Activated T-cell treated with anti-CD3 and anti-CD28 coated beads, Interleukin-2, amount 50 U/mL, for 72 hours (primary cell): ENCODE data around the gene CSAD. TPM values are rescaled to one million over a fixed set of nuclear protein-coding genes. Genes with fewer than 3 reads are reported as not detected.
A peak's percentile ranks its signal among the peaks of the same experiment; 100 is the strongest.

Experiments used
- ATAC-seq, 2 donors: fragments of 150-1000 bp; cut with Tn5 transposase; replicated peaks in 1 of 2; 2 replicates each; pipeline ENCODE4 v1.10.0; 2021; ENCODE audit warnings: moderate library complexity in 2 of 2, mild to moderate bottlenecking in 1 of 2
- DNase-seq, 2 donors: peaks; one replicate each; pipeline ENCODE4 v3.0.0; 2021 to 2022; ENCODE audit warnings: mixed read lengths in 1 of 2
- H3K27ac Mint-ChIP-seq: one replicate; pipeline ENCODE4 v1.8.0; 2022; ENCODE audit warnings: mild to moderate bottlenecking, moderate library complexity, mixed read lengths
- H3K27me3 Mint-ChIP-seq: one replicate; pipeline ENCODE4 v1.8.0; 2022; ENCODE audit warnings: low read depth, mixed read lengths
- H3K36me3 Mint-ChIP-seq, 2 donors: one replicate each; pipeline ENCODE4 v1.8.0; 2022; ENCODE audit warnings: mixed read lengths in 2 of 2, mild to moderate bottlenecking in 1 of 2; ENCODE audit not compliant: insufficient read depth in 2 of 2
- H3K4me1 Mint-ChIP-seq: one replicate; pipeline ENCODE4 v1.8.0; 2022; ENCODE audit warnings: low read depth, mixed read lengths
- H3K4me3 Mint-ChIP-seq, 2 donors: one replicate each; pipeline ENCODE4 v1.8.0; 2022; ENCODE audit warnings: mild to moderate bottlenecking in 2 of 2, mixed read lengths in 2 of 2, moderate library complexity in 2 of 2
- H3K9me3 Mint-ChIP-seq, 2 donors: one replicate each; pipeline ENCODE4 v1.8.0; 2022; ENCODE audit warnings: mixed read lengths in 2 of 2
- total RNA-seq, 2 donors: library from RNA; stranded (reverse); gene quantifications; one replicate each; pipeline ENCODE4 v1.2.3, GENCODE V29; 2022

Gene CSAD
- total RNA-seq, 2 donors from 2014 or later: 42.7 to 45.2 TPM

GRCh38 chr12:53200458-53201176 is 19.9 kb upstream of the CSAD start:
- Mint-ChIP-seq H3K27ac (peak overlapping the region; percentile 94), H3K4me1 (peaks cover 60% of the 10 kb centered on the region), H3K27me3 (no peaks in the 10 kb centered on the region), H3K36me3 (peaks cover 7 to 15% of the 10 kb centered on the region in 2 donors), H3K4me3 (peak overlapping the region; percentile 67 to 88), H3K9me3 (no peaks in the 10 kb centered on the region)
- DNase-seq (peak in 1 of 2 donors; percentile 42), ATAC-seq (peak; percentile 36 to 41)

- Mint-ChIP-seq H3K36me3 (peaks cover 7 to 14% of the 10 kb centered on the region in 2 donors), H3K4me3 (peak overlapping the region in 1 of 2 donors; percentile 88), H3K27me3 (no peaks in the 10 kb centered on the region), H3K4me1 (peaks cover 60% of the 10 kb centered on the region), H3K27ac (peak overlapping the region; percentile 94), H3K9me3 (no peaks in the 10 kb centered on the region)
- DNase-seq (no peak), ATAC-seq (peak in 1 of 2 donors; percentile 2)
These were observed 19.4 kb upstream of the CSAD start for GRCh38 chr12:53200107-53200457.

GRCh38 chr12:53199700-53200099 is 19.0 kb upstream of the CSAD start:
- Mint-ChIP-seq H3K27ac (peak overlapping the region; percentile 6), H3K36me3 (peaks cover 7 to 14% of the 10 kb centered on the region in 2 donors), H3K4me1 (peaks cover 57% of the 10 kb centered on the region), H3K9me3 (no peaks in the 10 kb centered on the region), H3K27me3 (no peaks in the 10 kb centered on the region), H3K4me3 (peak overlapping the region in 1 of 2 donors; percentile 25)
- DNase-seq (no peak), ATAC-seq (no peak)

- H3K27ac Mint-ChIP-seq: peak overlapping the region; percentile 88
- no peaks in the 10 kb centered on the region for H3K9me3 Mint-ChIP-seq
- H3K4me3 Mint-ChIP-seq: peak overlapping the region; percentile 61 to 70
- peaks cover 7 to 14% of the 10 kb centered on the region in 2 donors for H3K36me3 Mint-ChIP-seq
- DNase-seq (no peak), ATAC-seq (peak; percentile 26 to 27)
- no peaks in the 10 kb centered on the region for H3K27me3 Mint-ChIP-seq
- peaks cover 46% of the 10 kb centered on the region for H3K4me1 Mint-ChIP-seq
These were observed 17.9 kb upstream of the CSAD start for GRCh38 chr12:53198486-53199110.

GRCh38 chr12:53197011-53197640 is 16.4 kb upstream of the CSAD start:
- Mint-ChIP-seq H3K4me3 (no peak overlapping the region), H3K27ac (no peak overlapping the region), H3K27me3 (no peaks in the 10 kb centered on the region), H3K36me3 (peaks cover 7 to 16% of the 10 kb centered on the region in 2 donors), H3K4me1 (peaks cover 45% of the 10 kb centered on the region), H3K9me3 (no peaks in the 10 kb centered on the region)
- ATAC-seq: no peak
- no peak for DNase-seq

GRCh38 chr12:53196486-53196885 is 15.8 kb upstream of the CSAD start:
- H3K27ac Mint-ChIP-seq: no peak overlapping the region
- H3K4me3 Mint-ChIP-seq: no peak overlapping the region
- ATAC-seq (no peak), DNase-seq (no peak)
- H3K4me1 Mint-ChIP-seq: peaks cover 42% of the 10 kb centered on the region
- H3K9me3 Mint-ChIP-seq: no peaks in the 10 kb centered on the region
- peaks cover 7 to 18% of the 10 kb centered on the region in 2 donors for H3K36me3 Mint-ChIP-seq
- no peaks in the 10 kb centered on the region for H3K27me3 Mint-ChIP-seq

- no peak overlapping the region for H3K27ac Mint-ChIP-seq
- DNase-seq: no peak
- ATAC-seq: no peak
- peaks cover 35% of the 10 kb centered on the region for H3K4me1 Mint-ChIP-seq
- no peaks in the 10 kb centered on the region for H3K27me3 Mint-ChIP-seq
- no peak overlapping the region for H3K4me3 Mint-ChIP-seq
- H3K36me3 Mint-ChIP-seq: peaks cover 4 to 13% of the 10 kb centered on the region in 2 donors
- H3K9me3 Mint-ChIP-seq: no peaks in the 10 kb centered on the region
These were observed 15.0 kb upstream of the CSAD start for GRCh38 chr12:53195516-53196420.

- no peaks in the 10 kb centered on the region for H3K27me3 Mint-ChIP-seq
- H3K9me3 Mint-ChIP-seq: no peaks in the 10 kb centered on the region
- no peak for DNase-seq
- ATAC-seq: no peak
- H3K4me1 Mint-ChIP-seq: peaks cover 29% of the 10 kb centered on the region
- H3K36me3 Mint-ChIP-seq: peaks cover 1 to 10% of the 10 kb centered on the region in 2 donors
- no peak overlapping the region for H3K27ac Mint-ChIP-seq
- H3K4me3 Mint-ChIP-seq: no peak overlapping the region
These were observed 14.2 kb upstream of the CSAD start for GRCh38 chr12:53194973-53195372.

GRCh38 chr12:53193985-53194716 is 13.4 kb upstream of the CSAD start:
- no peak overlapping the region for H3K4me3 Mint-ChIP-seq
- no peaks in the 10 kb centered on the region for H3K9me3 Mint-ChIP-seq
- no peak overlapping the region for H3K27ac Mint-ChIP-seq
- peaks cover 29% of the 10 kb centered on the region for H3K4me1 Mint-ChIP-seq
- no peak for DNase-seq
- H3K36me3 Mint-ChIP-seq: peaks cover 1 to 9% of the 10 kb centered on the region in 2 donors
- ATAC-seq: no peak
- no peaks in the 10 kb centered on the region for H3K27me3 Mint-ChIP-seq

GRCh38 chr12:53193040-53193439 is 12.3 kb upstream of the CSAD start:
- no peaks in the 10 kb centered on the region for H3K27me3 Mint-ChIP-seq
- peaks cover 18% of the 10 kb centered on the region for H3K4me1 Mint-ChIP-seq
- ATAC-seq (no peak), DNase-seq (no peak)
- H3K27ac Mint-ChIP-seq: peak overlapping the region; percentile 27
- H3K36me3 Mint-ChIP-seq: peaks cover 1 to 11% of the 10 kb centered on the region in 2 donors
- no peak overlapping the region for H3K4me3 Mint-ChIP-seq
- H3K9me3 Mint-ChIP-seq: no peaks in the 10 kb centered on the region

- ATAC-seq (no peak), DNase-seq (no peak)
- Mint-ChIP-seq H3K27ac (no peak overlapping the region), H3K4me3 (no peak overlapping the region), H3K9me3 (no peaks in the 10 kb centered on the region), H3K4me1 (peaks cover 15% of the 10 kb centered on the region), H3K27me3 (no peaks in the 10 kb centered on the region), H3K36me3 (peaks cover 1 to 11% of the 10 kb centered on the region in 2 donors)
These were observed 11.9 kb upstream of the CSAD start for GRCh38 chr12:53192531-53193021.

- Mint-ChIP-seq H3K4me1 (peaks cover 15% of the 10 kb centered on the region), H3K36me3 (peaks cover 1 to 16% of the 10 kb centered on the region in 2 donors), H3K27me3 (no peaks in the 10 kb centered on the region), H3K27ac (no peak overlapping the region), H3K9me3 (no peaks in the 10 kb centered on the region), H3K4me3 (no peak overlapping the region)
- ATAC-seq: no peak
- no peak for DNase-seq
These were observed 11.3 kb upstream of the CSAD start for GRCh38 chr12:53191885-53192530.
